Activated CD4-positive, alpha-beta T cell treated with anti-CD3 and anti-CD28 coated beads, Interleukin-10, Interleukin-2, amounts not matched to agents 100 ng/mL and 50 ng/mL, durations not matched to agents 16 hours and 8 hours (primary cell): ENCODE data around the gene SSNA1.
A peak's percentile ranks its signal among the peaks of the same experiment; 100 is the strongest.

ENCODE experiments used
- DNase-seq: peaks from one replicate; pipeline ENCODE4 v3.0.0-alpha.2; 2020

The SSNA1 gene

GRCh38 chr9:137168904-137169856 is 19.3 kb upstream of the SSNA1 start:
- DNase-seq: peak; percentile 54

- no peak for DNase-seq
Measured at GRCh38 chr9:137169896-137170358, 18.5 kb upstream of the SSNA1 start, which contains the start of gene LRRC26. Gene LRRC26, minus strand, starts transcription at chr9:137170051. Its CDS starts 108 bp downstream, at chr9:137169943.

GRCh38 chr9:137170486-137171148 is 17.9 kb upstream of the SSNA1 start:
- DNase-seq: no peak

- no peak for DNase-seq
Measured at GRCh38 chr9:137171149-137171900, 17.2 kb upstream of the SSNA1 start.

DNA sequence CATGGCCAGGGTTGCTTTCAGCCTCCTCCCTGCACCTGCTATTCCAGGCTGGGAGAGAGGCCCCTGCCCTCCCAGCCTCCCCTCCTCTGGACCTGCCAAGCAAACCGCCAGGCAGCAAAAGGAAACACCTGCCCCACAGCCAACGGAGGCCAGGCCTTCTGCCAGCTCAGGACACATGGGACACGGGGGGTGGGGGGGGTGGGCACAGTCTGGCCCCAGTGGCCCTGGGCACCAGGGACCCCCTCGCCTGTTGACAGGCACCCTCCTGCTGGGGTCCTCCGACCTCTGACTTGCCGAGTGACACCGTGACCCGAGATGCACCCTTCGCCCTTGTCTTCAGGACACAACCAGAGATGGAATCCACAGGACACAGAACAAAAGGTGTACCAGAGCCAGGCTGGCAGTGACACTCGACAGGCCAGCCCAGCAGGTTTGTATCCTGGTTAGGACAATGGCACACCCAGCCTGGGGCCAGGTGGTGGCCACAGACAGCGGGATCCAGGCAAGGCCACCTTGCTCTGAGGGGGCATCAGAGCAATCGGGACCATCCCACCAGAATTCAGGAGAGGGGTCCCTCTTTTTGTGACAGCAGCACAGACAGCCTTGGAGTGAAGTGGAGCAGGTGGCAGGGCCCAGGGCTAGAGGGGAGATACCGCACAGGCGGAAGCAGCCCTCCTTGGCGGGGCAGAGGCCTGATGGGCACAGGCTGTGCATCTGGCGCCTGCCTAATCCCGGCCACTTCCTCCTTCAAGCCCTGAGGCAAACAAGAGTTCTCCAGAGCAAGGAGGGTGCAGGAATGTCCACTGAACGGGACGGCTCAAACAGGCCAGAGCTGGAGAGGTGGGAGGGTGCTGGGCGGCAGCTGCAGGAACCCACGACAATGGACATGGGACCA is 15.3 kb upstream of the SSNA1 start:
- DNase-seq: no peak

- no peak for DNase-seq
Measured at GRCh38 chr9:137173796-137174664, 14.4 kb upstream of the SSNA1 start.

GRCh38 chr9:137174722-137175293 is 13.7 kb upstream of the SSNA1 start:
- DNase-seq: no peak

- no peak for DNase-seq
Measured at GRCh38 chr9:137175345-137175961, 13.0 kb upstream of the SSNA1 start.

- peak; percentile 49 for DNase-seq
Measured at GRCh38 chr9:137176302-137177182, 11.9 kb upstream of the SSNA1 start.

DNA sequence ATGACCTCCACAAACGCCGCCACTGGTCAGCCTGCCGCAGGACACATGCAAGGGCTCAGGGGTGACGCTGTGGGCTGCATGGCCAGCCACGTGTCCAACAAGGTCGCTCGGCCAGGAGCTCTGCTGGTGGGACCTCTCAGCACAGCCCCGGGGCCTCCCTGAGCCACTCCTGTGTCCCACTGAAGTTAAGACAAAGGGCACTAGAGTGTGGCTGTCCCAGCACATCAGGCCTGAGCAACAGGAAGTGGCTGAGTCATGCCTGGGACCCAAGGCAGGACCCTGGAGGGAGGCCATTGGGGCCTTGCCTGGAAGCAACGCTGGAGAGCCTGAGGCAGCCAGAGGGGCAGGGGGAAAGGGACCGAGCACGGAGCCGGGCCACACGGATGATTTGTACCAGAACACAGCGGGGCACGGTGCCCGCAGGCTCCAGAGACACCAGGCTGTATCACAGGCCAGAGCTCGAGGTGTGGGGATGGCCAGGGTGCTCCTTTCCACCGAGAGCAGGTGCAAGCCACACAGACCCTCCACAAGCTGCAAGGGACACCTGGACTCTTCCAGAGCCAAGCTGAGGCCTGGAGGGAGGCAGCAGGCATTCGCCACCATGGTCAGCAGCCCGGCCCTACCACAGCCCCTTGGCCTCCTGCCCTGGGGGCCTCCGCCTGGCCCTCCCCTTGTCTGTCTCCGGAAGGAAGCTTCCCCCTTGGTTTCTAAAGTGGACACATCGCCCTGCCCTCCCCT is 10.1 kb upstream of the SSNA1 start:
- DNase-seq: no peak

GRCh38 chr9:137178939-137179630 is 9.4 kb upstream of the SSNA1 start:
- no peak for DNase-seq

DNA sequence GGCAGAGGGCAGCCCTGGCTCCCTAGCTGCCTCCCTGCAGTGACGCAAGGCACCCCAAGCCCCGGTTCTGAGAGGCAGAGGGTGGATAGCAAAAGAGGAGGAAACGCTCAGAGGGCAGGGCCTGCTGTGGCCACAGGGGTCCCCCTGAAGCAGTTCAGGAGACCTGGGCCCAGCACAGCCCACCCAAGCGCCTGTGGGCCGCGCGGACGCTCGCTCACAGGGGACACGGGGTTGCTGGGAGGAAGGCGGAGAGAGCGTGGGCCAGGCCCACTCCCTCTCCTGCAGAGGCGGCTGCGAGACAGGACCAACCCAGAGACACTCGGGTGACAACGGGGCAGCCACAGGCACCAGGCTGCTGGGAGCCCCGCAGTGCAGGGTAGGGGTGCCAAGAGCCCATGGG is 8.7 kb upstream of the SSNA1 start:
- DNase-seq: no peak

DNA sequence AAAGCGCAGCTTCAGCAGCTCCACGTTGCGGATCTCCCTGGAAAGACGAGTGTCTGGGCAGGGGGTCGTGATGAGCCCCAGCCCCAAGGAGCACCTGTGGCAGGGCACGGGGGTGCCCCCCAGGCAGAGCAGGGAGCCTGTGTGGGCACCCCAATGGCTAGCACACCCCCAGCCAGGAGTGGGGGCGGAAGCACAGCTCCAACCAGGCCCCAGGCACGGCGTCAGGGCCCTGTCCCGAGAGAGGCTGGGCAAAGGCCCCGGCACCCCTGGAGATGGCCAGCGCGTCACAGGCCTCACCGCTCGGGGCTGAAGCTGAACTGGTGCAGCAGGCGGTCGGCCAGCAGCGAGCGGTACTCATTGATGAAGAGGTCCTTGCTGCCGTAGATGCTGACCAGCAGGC is 8.0 kb upstream of the SSNA1 start:
- DNase-seq: no peak

- no peak for DNase-seq
Measured at GRCh38 chr9:137181680-137182079, 6.8 kb upstream of the SSNA1 start.

- DNase-seq: no peak
Measured at GRCh38 chr9:137182836-137183235, 5.6 kb upstream of the SSNA1 start.

DNA sequence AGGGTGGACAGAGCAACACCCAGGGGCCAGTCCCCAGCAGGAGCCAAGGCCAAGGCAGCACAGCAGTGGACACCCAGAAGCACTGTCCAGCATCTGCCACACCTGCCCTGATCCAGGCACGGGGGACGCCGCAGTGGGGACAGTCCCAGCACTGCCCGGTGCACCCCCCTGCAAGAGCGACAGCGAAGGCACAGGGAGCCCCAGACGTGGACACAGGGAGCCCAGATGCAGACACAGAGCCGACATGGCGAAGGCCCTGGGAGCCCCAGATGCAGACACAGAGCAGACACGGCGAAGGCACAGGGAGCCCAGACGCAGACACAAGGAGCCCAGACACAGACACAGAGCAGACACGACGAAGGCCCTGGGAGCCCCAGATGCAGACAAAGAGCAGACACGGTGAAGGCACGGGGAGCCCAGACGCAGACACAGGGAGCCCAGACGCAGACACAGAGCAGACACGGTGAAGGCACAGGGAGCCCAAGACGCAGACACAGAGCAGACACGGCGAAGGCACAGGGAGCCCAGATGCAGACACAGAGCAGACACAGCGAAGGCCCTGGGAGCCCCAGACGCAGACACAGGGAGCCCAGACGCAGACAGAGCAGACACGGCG is 4.4 kb upstream of the SSNA1 start:
- DNase-seq: no peak
